ENCODE results near the gene PCDH15.

The PCDH15 gene

GRCh38 chr10:54800741-54801421 lies at the start of gene PCDH15:
Gene PCDH15, minus strand, starts transcription at chr10:54801231. Its CDS starts 136,969 bp downstream, at chr10:54664262.
- in situ Hi-C loops (cut with MboI; ENCODE audit: low sequenced_read_pairs), result no loop called here
- peak; percentile 46 to 50 for DNase-seq (ENCODE audit: low spot score in 2 of 2)
- Histone ChIP-seq H3K9me3 (no peaks in the 10 kb centered on the region), H3K4me1 (no peaks in the 10 kb centered on the region), H3K27me3 (ENCODE audit: low read depth) (no peaks in the 10 kb centered on the region), H3K36me3 (replicated peaks) (no peaks in the 10 kb centered on the region), H3K4me3 (no peak within 1 kb of the TSS)

- Histone ChIP-seq H3K9me3 (no peaks in the 10 kb centered on the region), H3K4me1 (no peaks in the 10 kb centered on the region), H3K4me3 (no peak overlapping the region), H3K36me3 (replicated peaks) (no peaks in the 10 kb centered on the region), H3K27me3 (ENCODE audit: low read depth) (no peaks in the 10 kb centered on the region)
- no peak for DNase-seq (ENCODE audit: low spot score in 2 of 2)
- in situ Hi-C loops (cut with MboI; ENCODE audit: low sequenced_read_pairs), result no loop called here
Observed at GRCh38 chr10:54843932-54844331, 42.9 kb upstream of the PCDH15 start.

- H3K9me3 ChIP-seq, result no peaks in the 10 kb centered on the region
- H3K27me3 ChIP-seq (ENCODE audit: low read depth), result no peaks in the 10 kb centered on the region
- no peaks in the 10 kb centered on the region for H3K4me1 ChIP-seq
- in situ Hi-C loops (cut with MboI; ENCODE audit: low sequenced_read_pairs), result no loop called here
- no peak overlapping the region for H3K4me3 ChIP-seq
- DNase-seq (ENCODE audit: low spot score in 2 of 2), result no peak
- H3K36me3 ChIP-seq (replicated peaks), result no peaks in the 10 kb centered on the region
Observed at GRCh38 chr10:54843085-54843646, 42.1 kb upstream of the PCDH15 start.

GRCh38 chr10:54837479-54837878 lies 36.4 kb upstream of the PCDH15 start:
- Histone ChIP-seq H3K4me3 (no peak overlapping the region), H3K9me3 (no peaks in the 10 kb centered on the region), H3K36me3 (replicated peaks) (no peaks in the 10 kb centered on the region), H3K4me1 (no peaks in the 10 kb centered on the region), H3K27me3 (ENCODE audit: low read depth) (no peaks in the 10 kb centered on the region)
- DNase-seq (ENCODE audit: low spot score in 2 of 2), result no peak
- in situ Hi-C loops (cut with MboI; ENCODE audit: low sequenced_read_pairs), result no loop called here

- no peaks in the 10 kb centered on the region for H3K36me3 ChIP-seq (replicated peaks)
- H3K9me3 ChIP-seq, result no peaks in the 10 kb centered on the region
- in situ Hi-C loops (cut with MboI; ENCODE audit: low sequenced_read_pairs), result no loop called here
- no peaks in the 10 kb centered on the region for H3K27me3 ChIP-seq (ENCODE audit: low read depth)
- no peaks in the 10 kb centered on the region for H3K4me1 ChIP-seq
- no peak overlapping the region for H3K4me3 ChIP-seq
- DNase-seq (ENCODE audit: low spot score in 2 of 2), result no peak
Observed at GRCh38 chr10:54833029-54833428, 32.0 kb upstream of the PCDH15 start.

GRCh38 chr10:54826994-54827560 lies 26.0 kb upstream of the PCDH15 start:
- Histone ChIP-seq H3K27me3 (ENCODE audit: low read depth) (no peaks in the 10 kb centered on the region), H3K9me3 (no peaks in the 10 kb centered on the region), H3K4me1 (no peaks in the 10 kb centered on the region), H3K4me3 (no peak overlapping the region), H3K36me3 (replicated peaks) (no peaks in the 10 kb centered on the region)
- in situ Hi-C loops (cut with MboI; ENCODE audit: low sequenced_read_pairs), result no loop called here
- DNase-seq (ENCODE audit: low spot score in 2 of 2), result no peak

GRCh38 chr10:54815583-54815982 lies 14.6 kb upstream of the PCDH15 start:
- in situ Hi-C loops (cut with MboI; ENCODE audit: low sequenced_read_pairs), result no loop called here
- Histone ChIP-seq H3K9me3 (no peaks in the 10 kb centered on the region), H3K4me1 (peaks cover 3% of the 10 kb centered on the region; the same call in 1 of the 2 replicates), H3K36me3 (replicated peaks) (no peaks in the 10 kb centered on the region), H3K4me3 (no peak overlapping the region), H3K27me3 (ENCODE audit: low read depth) (no peaks in the 10 kb centered on the region)
- DNase-seq (ENCODE audit: low spot score in 2 of 2), result no peak

- Histone ChIP-seq H3K9me3 (no peaks in the 10 kb centered on the region), H3K27me3 (ENCODE audit: low read depth) (no peaks in the 10 kb centered on the region), H3K4me1 (no peaks in the 10 kb centered on the region), H3K4me3 (no peak overlapping the region), H3K36me3 (replicated peaks) (no peaks in the 10 kb centered on the region)
- DNase-seq (ENCODE audit: low spot score in 2 of 2), result no peak
- in situ Hi-C loops (cut with MboI; ENCODE audit: low sequenced_read_pairs), result no loop called here
Observed at GRCh38 chr10:54808186-54808935, 7.3 kb upstream of the PCDH15 start.

GRCh38 chr10:54799506-54799905 lies 1.5 kb downstream of the PCDH15 start:
- in situ Hi-C loops (cut with MboI; ENCODE audit: low sequenced_read_pairs), result no loop called here
- H3K4me1 ChIP-seq, result no peaks in the 10 kb centered on the region
- H3K36me3 ChIP-seq (replicated peaks), result no peaks in the 10 kb centered on the region
- no peaks in the 10 kb centered on the region for H3K27me3 ChIP-seq (ENCODE audit: low read depth)
- no peaks in the 10 kb centered on the region for H3K9me3 ChIP-seq
- H3K4me3 ChIP-seq, result no peak overlapping the region
- DNase-seq (ENCODE audit: low spot score in 2 of 2), result no peak

GRCh38 chr10:54797636-54798321 lies 3.3 kb downstream of the PCDH15 start:
- DNase-seq (ENCODE audit: low spot score in 2 of 2), result no peak
- Histone ChIP-seq H3K36me3 (replicated peaks) (no peaks in the 10 kb centered on the region), H3K4me3 (no peak overlapping the region), H3K27me3 (ENCODE audit: low read depth) (no peaks in the 10 kb centered on the region), H3K9me3 (no peaks in the 10 kb centered on the region), H3K4me1 (no peaks in the 10 kb centered on the region)
- in situ Hi-C loops (cut with MboI; ENCODE audit: low sequenced_read_pairs), result no loop called here

- no peak for DNase-seq (ENCODE audit: low spot score in 2 of 2)
- H3K36me3 ChIP-seq (replicated peaks), result no peaks in the 10 kb centered on the region
- in situ Hi-C loops (cut with MboI; ENCODE audit: low sequenced_read_pairs), result no loop called here
Observed at GRCh38 chr10:54796881-54797280, 4.2 kb downstream of the PCDH15 start.

GRCh38 chr10:54776622-54777021 lies 24.4 kb downstream of the PCDH15 start:
- no peaks in the 10 kb centered on the region for H3K27me3 ChIP-seq (ENCODE audit: low read depth)
- in situ Hi-C loops (cut with MboI; ENCODE audit: low sequenced_read_pairs), result no loop called here
- no peaks in the 10 kb centered on the region for H3K36me3 ChIP-seq (replicated peaks)
- H3K4me3 ChIP-seq, result no peak overlapping the region
- DNase-seq (ENCODE audit: low spot score in 2 of 2), result no peak
- peaks cover 6% of the 10 kb centered on the region; the same call in 1 of the 2 replicates for H3K4me1 ChIP-seq
- no peaks in the 10 kb centered on the region for H3K9me3 ChIP-seq

More at GRCh38 chr10:54796881-54797280, 4.2 kb downstream of the PCDH15 start:
- Histone ChIP-seq H3K4me1 (no peaks in the 10 kb centered on the region), H3K9me3 (no peaks in the 10 kb centered on the region), H3K27me3 (ENCODE audit: low read depth) (no peaks in the 10 kb centered on the region), H3K4me3 (no peak overlapping the region)

- Histone ChIP-seq H3K9me3 (no peaks in the 10 kb centered on the region), H3K27me3 (ENCODE audit: low read depth) (no peaks in the 10 kb centered on the region), H3K36me3 (replicated peaks) (no peaks in the 10 kb centered on the region), H3K4me3 (no peak overlapping the region), H3K4me1 (peaks cover 6% of the 10 kb centered on the region; the same call in 1 of the 2 replicates)
- in situ Hi-C loops (cut with MboI; ENCODE audit: low sequenced_read_pairs), result no loop called here
- DNase-seq (ENCODE audit: low spot score in 2 of 2), result peak; percentile 24 to 75
Observed at GRCh38 chr10:54772468-54773122, 28.4 kb downstream of the PCDH15 start.

Measured in HAP-1 (cell line).